ENCODE measurements around the gene MORN3.

Gene MORN3

DNA sequence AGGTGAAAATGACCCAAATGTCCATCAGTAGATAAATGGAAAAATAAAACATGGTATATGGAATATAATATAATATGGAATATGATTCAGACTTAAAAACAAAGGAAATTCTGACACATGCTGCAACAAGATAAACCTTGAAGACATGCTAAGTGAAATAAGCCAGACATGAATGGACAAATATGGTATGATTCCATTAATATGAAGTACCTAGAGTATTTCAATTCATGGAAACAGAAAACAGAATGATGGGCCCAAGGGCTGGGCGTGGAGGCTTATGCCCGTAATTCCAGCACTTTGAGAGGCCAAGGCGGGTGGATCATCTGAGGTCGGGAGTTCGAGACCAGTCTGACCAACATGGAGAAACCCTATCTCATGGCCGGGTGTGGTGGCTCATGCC, 65.9 kb downstream of the MORN3 start:
- TF ChIP-seq, protein P1, sequence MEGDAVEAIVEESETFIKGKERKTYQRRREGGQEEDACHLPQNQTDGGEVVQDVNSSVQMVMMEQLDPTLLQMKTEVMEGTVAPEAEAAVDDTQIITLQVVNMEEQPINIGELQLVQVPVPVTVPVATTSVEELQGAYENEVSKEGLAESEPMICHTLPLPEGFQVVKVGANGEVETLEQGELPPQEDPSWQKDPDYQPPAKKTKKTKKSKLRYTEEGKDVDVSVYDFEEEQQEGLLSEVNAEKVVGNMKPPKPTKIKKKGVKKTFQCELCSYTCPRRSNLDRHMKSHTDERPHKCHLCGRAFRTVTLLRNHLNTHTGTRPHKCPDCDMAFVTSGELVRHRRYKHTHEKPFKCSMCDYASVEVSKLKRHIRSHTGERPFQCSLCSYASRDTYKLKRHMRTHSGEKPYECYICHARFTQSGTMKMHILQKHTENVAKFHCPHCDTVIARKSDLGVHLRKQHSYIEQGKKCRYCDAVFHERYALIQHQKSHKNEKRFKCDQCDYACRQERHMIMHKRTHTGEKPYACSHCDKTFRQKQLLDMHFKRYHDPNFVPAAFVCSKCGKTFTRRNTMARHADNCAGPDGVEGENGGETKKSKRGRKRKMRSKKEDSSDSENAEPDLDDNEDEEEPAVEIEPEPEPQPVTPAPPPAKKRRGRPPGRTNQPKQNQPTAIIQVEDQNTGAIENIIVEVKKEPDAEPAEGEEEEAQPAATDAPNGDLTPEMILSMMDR (conservative IDR thresholded peaks at IDR 0.05) = no peak
- no peak for TF ChIP-seq ZFX (IDR thresholded peaks at IDR 0.05)
- H3K27ac ChIP-seq = no peak overlapping the region

DNA sequence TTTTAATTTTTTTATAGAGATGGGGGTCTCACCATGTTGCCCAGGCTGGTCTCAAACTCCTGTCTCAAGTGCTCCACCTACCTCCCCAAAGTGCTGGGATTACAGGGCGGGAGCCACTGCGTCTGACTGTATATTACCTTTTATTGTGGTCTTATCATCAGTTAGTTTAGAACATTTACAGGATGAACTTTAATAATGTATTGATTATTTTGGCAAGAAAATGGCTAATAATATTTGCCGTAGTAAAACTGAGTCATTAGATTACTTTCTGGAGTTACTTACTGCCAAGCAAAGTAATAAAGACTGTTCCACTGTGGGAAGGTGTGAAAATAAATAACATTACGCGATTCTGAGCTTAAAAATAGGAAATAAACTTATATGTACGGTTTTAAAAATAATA, 66.7 kb downstream of the MORN3 start:
- no peak overlapping the region for H3K27ac ChIP-seq
- TF ChIP-seq, protein P1 (conservative IDR thresholded peaks at IDR 0.05) = no peak
- TF ChIP-seq ZFX (IDR thresholded peaks at IDR 0.05) = no peak

DNA sequence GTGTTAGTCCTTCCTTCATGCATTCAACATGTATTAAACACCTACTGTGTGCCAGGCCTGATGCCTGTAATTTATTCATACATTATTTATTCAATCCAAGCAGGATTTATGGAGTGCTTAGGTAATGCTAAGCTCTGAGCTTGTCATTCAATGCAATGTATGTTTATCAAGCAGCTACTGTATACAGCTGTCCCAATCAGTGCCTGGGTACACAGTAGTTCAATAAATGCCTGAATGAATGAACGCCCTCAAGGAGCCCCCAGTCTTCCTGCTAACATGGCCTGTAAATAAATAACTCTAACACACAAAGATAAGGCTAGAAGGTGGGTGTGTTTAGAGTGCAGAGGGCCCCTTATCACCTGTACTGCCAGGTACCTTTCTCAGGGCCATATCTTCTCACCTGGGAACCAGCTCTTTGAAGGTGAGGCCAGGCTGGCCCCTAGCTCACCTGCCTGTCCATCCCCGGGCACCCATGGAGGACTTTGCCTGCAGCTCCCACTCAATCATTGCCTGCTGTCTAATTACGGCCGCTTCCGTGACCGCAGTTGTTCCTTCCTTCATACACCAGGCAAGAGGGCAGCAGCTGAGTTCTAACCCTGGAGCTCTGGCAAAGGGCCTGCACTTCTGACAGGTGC, 68.6 kb downstream of the MORN3 start:
- TF ChIP-seq ZFX (IDR thresholded peaks at IDR 0.05) = no peak
- TF ChIP-seq, protein P1 (conservative IDR thresholded peaks at IDR 0.05) = no peak
- no peak overlapping the region for H3K27ac ChIP-seq

Data from C4-2B (cell line).